Measurements from ENCODE around the gene SLC30A10.
A peak's percentile ranks its signal among the peaks of the same experiment; 100 is the strongest.
"Not testable (repeated sequence)": the region's sequence is repeated elsewhere in the genome, so short reads cannot be mapped to it uniquely, and the experiment has no call there.

The SLC30A10 gene

DNA sequence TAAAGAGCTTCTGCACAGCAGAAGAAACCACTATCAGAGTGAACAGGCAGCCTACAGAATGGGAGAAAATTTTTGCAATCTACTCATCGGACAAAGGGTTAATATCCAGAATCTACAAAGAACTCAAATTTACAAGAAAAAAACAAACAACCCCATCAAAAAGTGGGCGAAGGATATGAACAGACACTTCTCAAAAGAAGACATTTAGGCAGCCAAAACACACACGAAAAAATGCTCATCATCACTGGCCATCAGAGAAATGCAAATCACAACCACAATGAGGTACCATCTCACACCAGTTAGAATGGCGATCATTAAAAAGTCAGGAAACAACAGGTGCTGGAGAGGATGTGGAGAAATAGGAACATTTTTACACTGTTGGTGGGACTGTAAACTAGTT lies 36.5 kb downstream of the SLC30A10 start:
- not testable (repeated sequence) for DNase-seq (ENCODE audit: low spot score)

DNA sequence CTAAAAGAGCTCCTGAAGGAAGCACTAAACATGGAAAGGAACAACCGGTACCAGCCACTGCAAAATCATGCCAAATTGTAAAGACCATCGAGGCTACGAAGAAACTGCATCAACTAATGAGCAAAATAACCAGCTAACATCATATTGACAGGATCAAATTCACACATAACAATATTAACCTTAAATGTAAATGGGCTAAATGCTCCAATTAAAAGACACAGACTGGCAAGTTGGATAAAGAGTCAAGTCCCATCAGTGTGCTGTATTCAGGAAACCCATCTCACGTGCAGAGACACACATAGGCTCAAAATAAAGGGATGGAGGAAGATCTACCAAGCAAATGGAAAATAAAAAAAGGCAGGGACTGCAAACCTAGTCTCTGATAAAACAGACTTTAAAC lies 39.7 kb downstream of the SLC30A10 start:
- DNase-seq (ENCODE audit: low spot score): not testable (repeated sequence)

DNA sequence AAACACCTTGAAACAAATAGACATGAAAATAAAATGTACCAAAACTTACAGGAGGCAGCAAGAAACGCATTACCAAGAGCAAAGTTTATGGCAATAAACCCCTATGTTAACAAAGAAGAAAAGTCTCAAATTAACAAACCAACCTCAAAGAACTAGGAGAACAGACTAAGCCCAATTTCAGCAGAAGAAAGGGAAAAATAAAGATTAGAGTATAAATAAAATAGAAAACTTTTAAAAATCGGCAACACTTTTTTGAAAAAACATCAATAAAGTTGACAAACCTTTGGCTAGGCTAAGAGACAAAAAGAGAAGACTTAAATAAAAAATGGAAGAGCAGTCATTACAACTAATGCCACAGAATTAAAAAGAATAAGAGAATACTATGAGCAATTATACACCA lies 42.7 kb downstream of the SLC30A10 start:
- DNase-seq (ENCODE audit: low spot score): no peak

DNA sequence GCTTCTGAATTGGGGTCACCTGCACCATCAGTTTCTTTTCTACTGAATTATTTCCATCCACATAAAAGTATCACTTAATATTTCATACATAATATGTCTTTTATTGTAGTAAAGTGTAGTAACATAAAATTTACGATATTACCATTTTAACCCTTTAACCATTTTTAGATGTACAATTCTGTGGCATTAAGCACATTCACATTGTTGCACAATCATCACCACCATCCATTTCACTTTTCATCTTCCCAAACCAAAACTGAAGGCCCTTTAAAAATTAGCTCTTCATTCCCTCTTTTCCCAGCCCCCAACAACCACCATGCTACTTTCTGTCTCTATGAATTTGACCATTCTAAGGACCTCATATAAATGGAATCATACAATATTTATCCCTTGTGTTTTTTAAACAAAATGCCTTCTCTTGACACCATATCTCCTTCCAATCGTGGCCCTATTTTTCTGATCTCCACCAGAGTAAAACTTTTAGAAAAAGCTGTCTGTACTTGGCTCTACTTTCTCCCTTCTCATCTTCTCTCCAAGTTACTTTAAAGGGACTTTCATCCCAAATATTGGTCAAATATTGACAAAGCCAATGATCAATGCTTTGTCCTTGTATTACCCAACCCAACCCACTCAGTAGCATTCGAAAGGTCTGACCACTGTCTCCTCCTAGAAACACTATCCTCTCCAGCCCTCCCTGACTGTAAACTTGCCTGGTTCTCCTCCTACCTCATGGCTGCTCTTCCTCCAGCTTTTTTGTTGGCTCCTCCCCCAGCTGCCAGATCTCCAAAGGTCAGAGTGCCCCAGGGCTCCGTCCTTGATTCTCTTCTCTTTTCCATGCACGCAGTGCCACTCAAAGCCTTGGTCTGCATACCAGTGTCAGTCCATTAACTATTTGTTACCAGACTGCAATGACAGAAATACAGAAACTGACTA lies 44.7 kb downstream of the SLC30A10 start:
- peak; percentile 35 for DNase-seq (ENCODE audit: low spot score)

DNA sequence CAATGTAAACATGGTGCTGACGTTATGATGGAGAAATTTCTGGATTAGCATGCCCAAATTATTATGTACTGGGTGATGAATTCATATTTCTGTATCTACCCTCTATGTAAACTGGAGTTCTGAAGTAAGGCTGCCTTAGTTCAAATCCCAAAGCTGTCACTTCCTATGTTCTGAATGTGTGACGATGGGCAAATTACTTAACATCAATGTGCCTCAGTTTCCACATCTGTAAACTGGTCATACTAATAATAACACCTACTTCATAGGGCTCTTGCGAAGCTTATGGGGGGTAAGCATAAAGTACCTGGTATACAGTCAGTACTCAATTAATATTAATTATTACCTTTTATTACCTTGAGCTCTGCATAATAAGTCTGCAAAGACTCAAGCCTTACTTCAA lies 45.6 kb downstream of the SLC30A10 start:
- DNase-seq (ENCODE audit: low spot score): no peak

DNA sequence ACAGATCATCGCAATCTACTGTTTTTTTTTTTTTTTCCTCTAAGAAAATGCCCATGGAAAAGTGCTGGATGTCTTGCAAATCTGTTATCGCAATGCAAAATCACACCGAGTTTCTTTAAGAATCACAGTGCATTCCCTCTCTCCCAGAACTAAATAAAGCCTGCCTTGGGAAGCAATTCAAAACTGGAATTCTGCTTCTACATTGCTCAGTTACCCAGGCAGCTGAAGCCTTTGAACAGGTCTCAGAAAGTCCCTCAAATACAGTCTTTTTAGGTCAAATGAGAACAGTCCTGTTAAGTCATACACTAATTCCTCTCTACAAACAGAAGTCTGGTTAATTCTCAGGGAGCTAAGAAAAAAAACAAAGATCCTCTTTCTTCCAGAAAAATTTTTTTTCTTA lies 46.3 kb downstream of the SLC30A10 start:
- DNase-seq (ENCODE audit: low spot score): no peak

DNA sequence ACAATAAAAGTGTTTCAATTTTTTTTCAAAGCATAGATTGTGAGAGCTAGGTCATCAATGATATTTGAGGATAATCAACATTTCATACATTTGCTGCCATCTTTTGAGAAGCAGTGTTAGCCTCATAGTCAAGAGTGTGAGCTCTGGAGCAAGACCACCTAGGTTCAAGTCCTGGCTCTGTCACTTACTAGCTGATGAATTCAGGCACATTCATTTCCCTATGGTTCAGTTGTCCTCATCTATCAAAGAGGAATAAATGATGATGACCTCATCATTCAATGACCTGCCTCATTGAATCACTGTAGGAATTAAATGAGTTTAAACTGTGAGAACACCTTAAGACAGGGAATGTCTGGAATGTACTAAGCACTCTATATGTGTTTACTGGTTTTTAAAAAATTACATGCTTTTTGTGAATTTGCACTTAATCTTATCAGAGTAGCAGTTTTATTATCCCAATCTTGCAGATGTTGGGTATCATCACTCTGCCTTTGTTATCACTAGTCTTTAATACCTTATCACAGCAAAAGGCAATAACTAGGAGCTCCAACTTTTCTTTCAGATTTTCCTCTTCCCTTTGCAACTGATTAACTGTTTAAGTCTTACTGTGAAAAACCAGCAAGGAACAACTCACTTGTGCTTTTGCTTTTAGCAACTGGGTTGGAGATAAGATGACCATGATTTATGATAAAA lies 47.4 kb downstream of the SLC30A10 start:
- no peak for DNase-seq (ENCODE audit: low spot score)

DNA sequence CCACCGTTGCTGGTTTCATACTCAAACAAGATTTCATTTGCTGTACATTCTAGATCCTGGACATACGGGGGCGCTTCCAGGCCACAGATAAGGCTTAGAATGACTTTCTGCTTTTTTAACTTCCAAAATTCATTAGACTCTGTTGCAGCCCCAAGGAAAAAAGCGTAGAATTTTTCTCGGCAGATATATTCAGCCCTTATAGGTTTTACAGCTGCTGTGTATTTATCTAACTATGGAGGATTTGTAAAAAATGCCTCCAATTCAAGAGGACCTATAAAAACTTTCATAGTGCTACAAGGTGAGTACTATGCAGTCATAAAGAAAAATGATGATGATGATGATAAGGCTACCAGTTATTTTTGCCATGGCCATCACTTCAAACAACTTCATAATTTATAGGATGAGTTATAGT lies 51.6 kb downstream of the SLC30A10 start:
- no peak for DNase-seq (ENCODE audit: low spot score)

DNA sequence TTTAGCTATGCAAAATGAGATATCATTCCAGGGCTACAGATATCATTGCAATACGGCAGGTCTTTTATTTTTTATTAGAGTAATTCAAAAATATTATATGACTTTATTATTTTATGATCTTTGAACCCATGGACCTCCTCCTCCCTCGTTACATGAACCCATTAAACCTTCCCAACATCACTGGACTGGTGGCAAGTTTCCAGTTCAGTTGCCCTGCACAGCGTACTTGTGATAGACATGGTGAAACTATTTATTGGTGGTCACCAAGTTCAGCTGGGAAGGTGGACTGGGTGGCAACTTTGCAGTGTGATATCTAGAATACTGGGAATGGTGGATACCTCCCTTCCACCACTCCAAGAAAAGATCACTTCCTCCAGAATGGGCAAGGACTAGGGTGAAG lies 52.5 kb downstream of the SLC30A10 start:
- DNase-seq (ENCODE audit: low spot score): no peak

DNA sequence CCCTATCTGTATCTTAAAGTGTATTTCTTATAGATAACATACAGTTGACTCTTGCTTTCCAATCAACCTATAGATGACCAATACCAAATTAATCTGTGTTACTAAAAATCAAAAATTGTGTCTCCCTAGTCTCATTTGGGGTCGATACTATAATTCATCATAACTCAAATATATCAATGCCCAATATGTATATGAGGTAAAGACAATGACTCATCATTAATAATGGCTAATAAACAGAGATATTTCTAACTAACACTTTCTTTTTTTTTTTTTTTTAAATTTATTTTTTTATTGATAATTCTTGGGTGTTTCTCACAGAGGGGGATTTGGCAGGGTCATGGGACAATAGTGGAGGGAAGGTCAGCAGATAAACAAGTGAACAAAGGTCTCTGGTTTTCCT lies 55.8 kb downstream of the SLC30A10 start:
- DNase-seq (ENCODE audit: low spot score): not testable (repeated sequence)

DNA sequence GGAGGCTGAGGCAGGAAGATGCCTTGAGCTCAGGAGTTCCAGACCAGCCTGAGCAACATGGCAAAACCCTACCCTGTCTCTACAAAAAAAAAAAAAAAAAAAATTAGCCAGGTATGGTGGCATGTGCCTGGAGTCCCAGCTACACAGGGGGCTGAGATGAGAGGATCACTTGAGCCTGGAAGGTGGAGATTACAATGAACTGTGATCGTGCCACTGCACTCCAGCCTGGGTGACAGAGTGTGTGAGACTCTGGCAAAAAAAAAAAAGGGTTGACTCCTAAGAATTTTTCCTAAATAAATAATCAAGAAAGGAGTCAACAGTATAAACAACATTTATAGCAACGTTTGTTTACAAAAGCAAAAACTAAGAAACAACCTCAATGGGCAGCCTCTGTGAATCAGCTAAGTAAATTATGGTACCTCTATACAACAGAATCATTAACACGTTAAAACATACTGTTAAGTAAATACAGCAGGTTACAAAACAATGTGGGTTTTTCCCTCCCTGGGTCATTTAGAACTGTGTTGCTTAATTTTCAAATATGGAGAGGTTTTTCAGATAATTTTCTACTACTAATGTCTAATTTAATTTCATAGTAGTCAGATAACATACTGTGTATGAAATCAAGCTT lies 56.8 kb downstream of the SLC30A10 start:
- no peak for DNase-seq (ENCODE audit: low spot score)

DNA sequence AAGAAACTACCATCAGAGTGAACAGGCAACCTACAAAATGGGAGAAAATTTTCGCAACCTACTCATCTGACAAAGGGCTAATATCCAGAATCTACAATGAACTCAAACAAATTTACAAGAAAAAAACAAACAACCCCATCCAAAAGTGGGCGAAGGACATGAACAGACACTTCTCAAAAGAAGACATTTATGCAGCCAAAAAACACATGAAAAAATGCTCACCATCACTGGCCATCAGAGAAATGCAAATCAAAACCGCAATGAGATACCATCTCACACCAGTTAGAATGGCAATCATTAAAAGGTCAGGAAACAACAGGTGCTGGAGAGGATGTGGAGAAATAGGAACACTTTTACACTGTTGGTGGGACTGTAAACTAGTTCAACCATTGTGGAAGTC lies 59.7 kb downstream of the SLC30A10 start:
- not testable (repeated sequence) for DNase-seq (ENCODE audit: low spot score)

Measured in HuH-7 (cell line).